Esophagus (tissue), 2 donors: ENCODE measurements around the gene CUEDC2. TPM values are rescaled to one million over a fixed set of nuclear protein-coding genes. Genes with fewer than 3 reads are reported as not detected.

ENCODE experiments used
- H3K27ac ChIP-seq, 2 donors: one replicate each; pipeline ENCODE4 v1.5.1; 2013; ENCODE audit warnings: low read depth in 2 of 2, mild to moderate bottlenecking in 2 of 2, inconsistent platforms in 1 of 2, low read length in 1 of 2, moderate library complexity in 1 of 2
- H3K27me3 ChIP-seq, 2 donors: one replicate each; pipeline ENCODE4 v1.6.1; 2013; ENCODE audit warnings: low read length in 2 of 2, control low read depth in 1 of 2, mild to moderate bottlenecking in 1 of 2; ENCODE audit not compliant: insufficient read depth in 2 of 2, control insufficient read depth in 1 of 2
- H3K36me3 ChIP-seq, 2 donors: one replicate each; pipeline ENCODE4 v1.6.1; 2013; ENCODE audit warnings: low read length in 1 of 2; ENCODE audit not compliant: control insufficient read depth in 2 of 2, insufficient read depth in 2 of 2
- H3K4me1 ChIP-seq, 2 donors: one replicate each; pipeline ENCODE4 v1.6.1; 2013; ENCODE audit warnings: low read length in 1 of 2; ENCODE audit not compliant: control insufficient read depth in 2 of 2, insufficient read depth in 2 of 2
- H3K4me3 ChIP-seq, 2 donors: one replicate each; pipeline ENCODE4 v1.5.1; 2013; ENCODE audit warnings: low read length in 2 of 2, mild to moderate bottlenecking in 2 of 2, low read depth in 1 of 2, moderate library complexity in 1 of 2
- H3K9me3 ChIP-seq, 2 donors: one replicate each; pipeline ENCODE4 v1.6.1; 2013; ENCODE audit warnings: mild to moderate bottlenecking in 2 of 2, low read depth in 1 of 2, low read length in 1 of 2, moderate library complexity in 1 of 2; ENCODE audit not compliant: control insufficient read depth in 2 of 2, insufficient read depth in 1 of 2
- WGBS, 2 donors: extraction: QIAGEN DNeasy Blood & Tissue Kit; methylation state at CpG; one replicate each; pipeline ENCODE4 v1.1.7; 2013; 5-methylcytosine and 5-hydroxymethylcytosine counted together
- polyA plus RNA-seq, 2 donors: library from polyadenylated mRNA; stranded (reverse); fragments of 200-250 nt; gene quantifications; one replicate each; pipeline ENCODE4 v1.2.3, GENCODE V29; 2013
- donor health status: healthy with polysubstance abuse.
- donor health status: Bipolar disorder and iron deficiency.

CUEDC2 gene
- polyA plus RNA-seq, 2 donors, result 16.3 to 30.3 TPM

- Histone ChIP-seq H3K27me3 (no peaks in the 10 kb centered on the region), H3K36me3 (peaks cover 6 to 10% of the 10 kb centered on the region in 2 donors), H3K27ac (peak within 1 kb of the TSS; percentile 94), H3K4me1 (peaks cover 18 to 25% of the 10 kb centered on the region in 2 donors), H3K4me3 (peak within 1 kb of the TSS; percentile 81 to 86), H3K9me3 (peaks cover 0 to 5% of the 10 kb centered on the region in 2 donors)
- WGBS, 2 donors, result 0 to 1% methylated on average over 62 to 66 of the region's 66 CpGs
Observed at GRCh38 chr10:102420714-102421506, 11.5 kb downstream of the CUEDC2 start, which contains the start of gene FBXL15. Gene FBXL15 (plus strand): TSS chr10:102420836. CDS start chr10:102421130, 294 bp downstream.

GRCh38 chr10:102420181-102420713, 12.1 kb downstream of the CUEDC2 start:
- 0 to 1% methylated on average over 21 of the region's 21 CpGs for WGBS, 2 donors
- Histone ChIP-seq H3K9me3 (peaks cover 0 to 5% of the 10 kb centered on the region in 2 donors), H3K27ac (peak overlapping the region; percentile 92 to 94), H3K27me3 (no peaks in the 10 kb centered on the region), H3K36me3 (peaks cover 6 to 10% of the 10 kb centered on the region in 2 donors), H3K4me3 (peak overlapping the region; percentile 81 to 86), H3K4me1 (peaks cover 18 to 25% of the 10 kb centered on the region in 2 donors)

- Histone ChIP-seq H3K9me3 (peaks cover 0 to 5% of the 10 kb centered on the region in 2 donors), H3K36me3 (peaks cover 6 to 8% of the 10 kb centered on the region in 2 donors), H3K27ac (no peak overlapping the region), H3K27me3 (no peaks in the 10 kb centered on the region), H3K4me1 (peaks cover 18 to 25% of the 10 kb centered on the region in 2 donors), H3K4me3 (peak overlapping the region; percentile 81 to 86)
- 1% methylated on average over 45 to 54 of the region's 54 CpGs for WGBS, 2 donors
Observed at GRCh38 chr10:102419269-102420180, 12.8 kb downstream of the CUEDC2 start.

- H3K27ac ChIP-seq, result no peak within 1 kb of the TSS
- peak within 1 kb of the TSS; percentile 81 to 86 for H3K4me3 ChIP-seq
Observed at GRCh38 chr10:102418622-102419268, 13.6 kb downstream of the CUEDC2 start, which contains the start of gene PSD. Gene PSD (minus strand): TSS chr10:102418785. CDS start chr10:102417038, 1,747 bp downstream.

GRCh38 chr10:102416695-102417094, 15.7 kb downstream of the CUEDC2 start:
- no peaks in the 10 kb centered on the region for H3K27me3 ChIP-seq
- H3K36me3 ChIP-seq, result no peaks in the 10 kb centered on the region
- H3K4me1 ChIP-seq, result peaks cover 14 to 15% of the 10 kb centered on the region in 2 donors
- peaks cover 0 to 8% of the 10 kb centered on the region in 2 donors for H3K9me3 ChIP-seq
- H3K4me3 ChIP-seq, result no peak overlapping the region
- 80 to 81% methylated on average over 20 of the region's 20 CpGs for WGBS, 2 donors
- no peak overlapping the region for H3K27ac ChIP-seq

More at GRCh38 chr10:102418622-102419268, 13.6 kb downstream of the CUEDC2 start, which contains the start of gene PSD:
- H3K4me1 ChIP-seq, result peaks cover 18 to 25% of the 10 kb centered on the region in 2 donors
- peaks cover 4 to 5% of the 10 kb centered on the region in 2 donors for H3K36me3 ChIP-seq
- H3K9me3 ChIP-seq, result peaks cover 0 to 5% of the 10 kb centered on the region in 2 donors
- 4 to 6% methylated on average over 38 to 45 of the region's 45 CpGs for WGBS, 2 donors
- no peaks in the 10 kb centered on the region for H3K27me3 ChIP-seq

- peaks cover 0 to under 1% of the 10 kb centered on the region in 2 donors for H3K27me3 ChIP-seq
- H3K36me3 ChIP-seq, result no peaks in the 10 kb centered on the region
- H3K4me1 ChIP-seq, result peaks cover 14 to 15% of the 10 kb centered on the region in 2 donors
- 69 to 74% methylated on average over 9 of the region's 9 CpGs for WGBS, 2 donors
- H3K27ac ChIP-seq, result no peak overlapping the region
- peaks cover 0 to 8% of the 10 kb centered on the region in 2 donors for H3K9me3 ChIP-seq
- H3K4me3 ChIP-seq, result no peak overlapping the region
Observed at GRCh38 chr10:102416283-102416682, 16.1 kb downstream of the CUEDC2 start.

DNA sequence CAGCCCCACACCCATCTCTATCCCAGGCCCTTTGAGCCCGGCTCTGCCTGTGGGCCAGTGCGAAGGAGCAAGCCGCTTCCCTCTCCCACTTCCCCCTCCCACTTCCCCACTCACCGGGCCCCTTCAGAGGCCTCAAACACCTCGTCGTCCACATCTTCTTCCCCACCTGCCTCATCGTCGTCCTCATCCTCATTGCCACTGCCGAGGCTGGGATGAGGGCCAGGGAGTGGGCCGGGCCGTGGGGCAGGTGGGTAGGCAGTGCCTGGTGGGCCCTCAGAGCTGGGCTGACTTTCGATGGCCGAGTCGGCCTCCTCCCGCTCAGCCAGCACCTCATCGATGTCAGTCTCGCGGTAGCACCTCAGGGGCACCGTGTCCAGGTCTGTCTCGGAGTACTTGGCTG, 17.6 kb downstream of the CUEDC2 start:
- Histone ChIP-seq H3K9me3 (peaks cover 0 to 8% of the 10 kb centered on the region in 2 donors), H3K4me1 (peaks cover 10 to 23% of the 10 kb centered on the region in 2 donors), H3K36me3 (no peaks in the 10 kb centered on the region), H3K27me3 (peaks cover 0 to 11% of the 10 kb centered on the region in 2 donors), H3K4me3 (no peak overlapping the region), H3K27ac (no peak overlapping the region)
- WGBS, 2 donors, result 44 to 46% methylated on average over 20 of the region's 20 CpGs

- Histone ChIP-seq H3K4me1 (peaks cover 6 to 20% of the 10 kb centered on the region in 2 donors), H3K4me3 (no peak overlapping the region), H3K36me3 (no peaks in the 10 kb centered on the region), H3K9me3 (peaks cover 0 to 6% of the 10 kb centered on the region in 2 donors), H3K27ac (no peak overlapping the region), H3K27me3 (peaks cover 0 to 17% of the 10 kb centered on the region in 2 donors)
- WGBS, 2 donors, result 78 to 79% methylated on average over 16 of the region's 16 CpGs
Observed at GRCh38 chr10:102413806-102414561, 18.4 kb downstream of the CUEDC2 start.
